Measurements from ENCODE around the gene PARP16.
"Not testable (repeated sequence)": the region's sequence is repeated elsewhere in the genome, so short reads cannot be mapped to it uniquely, and the experiment has no call there.

Gene PARP16

GRCh38 chr15:65275104-65275727 lies 11.5 kb downstream of the PARP16 start:
- no peak for DNase-seq

DNA sequence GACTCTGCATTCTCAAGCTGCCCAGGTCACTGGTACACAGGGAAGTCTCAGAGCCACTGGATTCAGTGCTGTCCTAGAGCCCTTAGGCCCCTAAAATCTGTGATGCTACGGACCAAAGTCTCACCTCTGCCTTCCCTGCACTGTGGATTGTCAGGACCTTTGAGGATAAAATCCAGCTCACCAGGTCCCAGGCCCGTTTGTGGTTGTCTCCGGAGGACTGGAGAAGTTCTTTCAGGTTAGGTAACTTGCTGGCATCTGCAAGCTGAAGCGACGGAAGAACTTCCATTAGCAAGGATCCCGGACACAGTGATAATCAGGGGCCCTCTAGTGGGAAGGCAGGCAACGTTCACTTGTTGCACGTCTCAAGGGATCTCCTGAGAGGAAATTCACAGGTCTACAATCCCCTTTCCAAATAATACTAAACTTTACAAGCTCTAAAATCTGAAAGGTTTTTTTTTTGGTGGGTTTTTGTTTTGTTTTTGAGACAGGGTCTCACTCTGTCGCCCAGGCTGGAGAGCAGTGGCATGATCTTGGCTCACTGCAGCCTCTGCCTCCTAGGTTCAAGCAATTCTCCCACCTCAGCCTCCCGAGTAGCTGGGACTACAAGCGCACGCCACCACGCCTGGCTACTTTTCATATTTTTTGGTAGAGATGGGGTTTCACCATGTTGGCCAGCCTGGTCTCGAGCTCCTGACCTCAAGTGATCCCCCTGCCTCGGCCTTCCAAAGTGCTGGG lies 15.7 kb downstream of the PARP16 start:
- DNase-seq: not testable (repeated sequence)

- no peak for DNase-seq
Observed at GRCh38 chr15:65268411-65268810, 18.3 kb downstream of the PARP16 start.

- no peak for DNase-seq
Observed at GRCh38 chr15:65266469-65266868, 20.2 kb downstream of the PARP16 start.

GRCh38 chr15:65264863-65265430 lies 21.7 kb downstream of the PARP16 start:
- no peak for DNase-seq

DNA sequence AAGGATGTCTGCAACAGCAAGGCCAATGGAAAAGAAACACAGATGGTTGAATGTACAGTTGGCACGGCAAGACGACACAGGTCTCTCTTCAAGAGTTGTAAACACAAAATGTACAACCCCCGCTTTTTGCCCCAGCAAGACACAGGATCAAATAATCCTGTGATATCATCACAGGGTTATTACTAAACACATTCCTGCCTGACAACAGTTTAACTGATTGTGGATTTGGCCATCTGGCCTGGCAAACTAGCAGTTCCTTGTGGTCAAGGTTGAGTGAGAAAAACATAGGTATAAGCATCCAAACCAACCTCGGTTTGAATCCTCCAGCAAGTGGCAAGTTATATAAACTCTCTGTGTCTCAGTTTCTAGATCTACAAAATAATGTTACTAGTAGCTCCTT lies 23.4 kb downstream of the PARP16 start:
- DNase-seq: no peak

GRCh38 chr15:65260968-65261367 lies 25.7 kb downstream of the PARP16 start:
- no peak for DNase-seq

DNA sequence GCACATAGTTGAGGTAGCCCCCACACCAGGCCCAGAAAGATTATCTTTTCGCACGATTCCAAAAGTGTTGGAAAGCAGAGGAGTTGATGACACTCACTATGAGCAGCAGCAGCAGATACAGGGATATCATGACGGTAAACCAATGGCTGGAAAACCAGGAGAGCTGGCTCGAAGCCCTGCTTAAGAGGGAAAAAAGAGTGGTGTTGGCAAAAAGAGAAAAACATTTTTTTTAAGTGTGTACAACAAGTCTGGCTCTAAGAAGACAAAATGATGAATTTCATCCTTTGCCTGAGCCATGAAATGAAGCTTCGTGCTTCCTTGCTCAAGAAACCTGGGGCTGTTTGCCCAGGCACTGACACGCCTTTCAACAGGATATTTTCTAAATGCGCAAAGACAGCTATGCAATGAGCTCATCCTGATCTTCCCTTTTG lies 27.3 kb downstream of the PARP16 start:
- no peak for DNase-seq

GRCh38 chr15:65258375-65259262 lies 28.1 kb downstream of the PARP16 start:
- DNase-seq: no peak

DNA sequence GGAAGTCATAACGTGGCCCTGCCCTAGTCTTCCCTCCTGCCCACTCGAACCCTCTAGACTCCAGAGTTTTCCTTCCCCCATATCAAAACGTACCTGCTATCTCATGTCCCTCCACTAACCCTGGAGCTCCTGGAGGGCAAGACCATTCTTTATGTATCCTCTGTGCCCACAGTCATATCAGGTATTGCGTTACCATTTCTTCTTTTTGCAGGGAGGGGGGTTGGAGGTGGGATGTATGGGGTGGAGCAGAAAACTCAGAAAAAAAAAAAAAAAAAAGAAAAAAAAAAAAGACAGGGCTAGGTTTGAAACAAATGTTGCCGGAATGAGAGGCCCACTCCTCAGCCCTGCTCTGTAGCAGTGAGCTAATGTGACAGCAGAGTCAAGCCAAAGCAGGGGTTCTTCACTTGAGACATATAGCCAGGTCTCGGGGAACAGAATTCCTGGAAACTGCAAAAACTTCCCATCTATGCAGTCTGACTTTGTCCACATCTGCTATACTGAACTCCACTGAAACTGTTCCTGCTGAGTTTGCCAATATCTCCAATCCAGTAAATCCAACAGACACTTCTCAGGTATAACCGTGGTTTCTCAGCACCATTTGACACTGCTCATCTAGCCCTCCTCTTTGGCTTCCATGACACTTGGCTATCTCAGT lies 31.1 kb downstream of the PARP16 start:
- DNase-seq: no peak

GRCh38 chr15:65254758-65255157 lies 31.9 kb downstream of the PARP16 start:
- no peak for DNase-seq

GRCh38 chr15:65254356-65254755 lies 32.3 kb downstream of the PARP16 start:
- no peak for DNase-seq

GRCh38 chr15:65249641-65250040 lies 37.0 kb downstream of the PARP16 start:
- peak; percentile 38 to 44 for DNase-seq

GRCh38 chr15:65248511-65249255 lies 38.0 kb downstream of the PARP16 start:
- DNase-seq: no peak

DNA sequence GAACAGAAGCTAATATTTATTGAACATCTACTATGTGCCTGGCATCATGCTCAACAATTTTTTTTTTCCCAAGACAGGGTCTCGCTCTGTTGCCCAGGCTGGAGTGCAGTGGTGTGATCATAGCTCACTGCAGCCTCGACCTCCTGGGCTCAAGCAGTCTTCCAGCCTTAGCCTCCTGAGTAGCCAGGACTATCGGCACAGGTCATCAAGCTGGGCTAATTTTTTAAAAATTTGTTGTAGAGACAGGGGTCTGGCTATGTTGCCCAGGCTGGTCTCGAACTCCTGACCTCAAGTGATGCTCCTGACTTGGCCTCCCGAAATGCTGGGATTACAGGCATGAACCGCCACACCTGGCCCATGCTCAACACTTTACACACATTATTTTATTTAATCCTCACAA lies 39.7 kb downstream of the PARP16 start:
- no peak for DNase-seq

DNA sequence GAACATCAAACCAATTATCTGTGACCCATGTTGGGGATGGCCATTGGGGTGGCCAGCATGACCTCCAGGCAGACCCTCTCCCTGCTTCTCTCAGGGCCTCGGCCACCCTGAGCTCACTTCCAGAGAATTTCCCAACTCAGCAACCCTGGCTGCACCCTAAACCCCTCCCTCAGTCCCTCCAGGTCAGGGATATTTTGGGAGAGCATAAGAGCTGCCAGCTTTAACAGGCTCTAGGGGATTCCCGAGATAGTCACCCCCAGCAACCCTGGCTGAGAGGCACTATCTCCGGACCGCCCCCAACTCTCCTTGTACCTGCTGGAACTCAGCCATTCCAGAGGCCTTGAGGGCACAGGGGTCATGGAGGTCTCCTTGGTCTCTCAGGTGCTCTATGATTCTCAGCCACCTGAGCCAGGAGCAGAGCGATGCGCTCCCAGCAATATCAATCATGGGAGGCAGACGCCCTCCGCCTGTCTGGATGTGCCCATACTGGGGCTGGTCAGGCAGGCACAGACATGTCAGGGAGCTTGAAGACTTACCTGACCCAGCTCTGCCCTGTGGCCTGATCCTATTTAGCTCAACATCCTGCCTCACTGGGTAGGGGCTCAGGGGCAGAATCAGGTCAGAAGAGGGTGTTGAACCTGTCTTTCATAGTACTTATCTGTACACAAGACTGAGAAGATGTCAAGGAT lies 40.5 kb downstream of the PARP16 start:
- DNase-seq: no peak

DNA sequence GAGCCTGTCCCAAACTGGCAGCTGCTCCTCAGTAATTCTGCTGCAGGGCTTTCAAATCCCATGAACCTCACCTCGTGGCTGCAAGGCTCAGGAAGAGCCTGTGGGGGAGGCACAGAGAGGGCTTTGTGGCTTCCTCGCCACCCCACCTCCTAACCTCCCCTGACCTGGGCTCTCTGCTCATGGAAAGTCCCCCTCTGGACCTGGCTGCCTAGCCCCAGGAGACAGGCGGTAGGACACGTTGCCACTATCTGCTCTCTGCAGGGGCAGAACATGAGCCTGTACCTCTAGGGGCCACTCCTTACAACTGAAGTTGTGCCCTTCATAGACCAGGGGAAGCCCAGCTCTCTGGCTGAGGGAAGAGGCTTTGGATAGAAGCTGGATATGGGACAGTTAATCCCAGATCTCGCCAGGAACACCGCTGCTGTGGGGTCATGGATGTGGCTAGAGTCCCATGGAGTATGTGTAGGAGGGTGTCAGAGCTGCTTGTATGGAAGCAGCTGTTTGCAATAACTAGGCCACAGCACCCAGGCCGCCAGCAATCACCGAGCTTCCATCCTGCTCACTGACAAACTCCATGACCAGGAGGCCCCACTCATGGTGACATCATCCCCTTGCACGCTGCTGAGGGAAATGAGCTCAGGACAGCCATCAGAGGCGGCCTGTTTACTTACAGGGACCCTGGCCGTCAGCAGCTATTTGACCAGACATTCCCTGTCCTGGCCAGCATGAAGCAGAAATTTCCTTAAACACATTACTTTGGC lies 41.4 kb downstream of the PARP16 start:
- DNase-seq: no peak

- DNase-seq: no peak
Observed at GRCh38 chr15:65244638-65245037, 42.0 kb downstream of the PARP16 start.

- DNase-seq: not testable (repeated sequence)
Observed at GRCh38 chr15:65236443-65236842, 50.2 kb downstream of the PARP16 start.

DNA sequence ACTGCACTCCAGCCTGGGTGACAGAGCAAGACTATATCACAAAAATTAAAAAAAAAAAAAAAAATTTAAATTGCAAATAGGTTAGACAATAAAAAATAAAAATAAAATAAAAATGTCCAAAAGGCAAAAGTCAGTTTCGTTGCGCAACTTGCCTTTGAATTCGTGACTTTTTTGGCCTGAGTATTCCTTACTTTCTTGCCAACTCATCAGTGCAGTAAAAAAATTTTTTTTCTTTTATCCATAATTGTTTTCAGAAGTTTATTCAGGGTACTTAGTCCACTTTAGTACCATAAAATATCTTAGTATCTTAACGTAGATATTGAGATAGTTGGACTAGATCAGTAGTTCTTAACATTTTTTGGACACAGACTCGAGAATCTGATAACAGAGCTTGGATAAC lies 53.0 kb downstream of the PARP16 start:
- DNase-seq: no peak

DNA sequence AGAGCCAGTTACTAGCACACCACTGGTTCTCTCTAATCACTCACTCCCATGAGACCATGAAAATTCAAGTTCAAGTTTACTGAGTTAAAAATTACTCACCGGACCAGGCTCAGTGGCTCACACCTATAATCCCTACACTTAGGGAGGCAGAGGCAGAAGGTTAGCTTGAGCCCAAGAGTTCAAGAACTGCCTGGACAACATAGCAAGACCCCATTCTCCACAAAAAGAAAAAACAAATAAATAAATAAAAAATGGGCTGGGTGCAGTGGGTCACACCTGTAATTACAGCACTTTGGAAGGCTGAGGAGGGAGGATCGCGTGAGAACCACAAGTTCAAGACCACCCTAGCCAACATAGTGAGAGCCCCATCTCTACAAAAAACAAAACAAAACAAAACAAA lies 54.2 kb downstream of the PARP16 start:
- DNase-seq: no peak
